Measurements from ENCODE around the gene SH3PXD2B.

GRCh38 chr5:172436879-172437369 is 17.4 kb downstream of the SH3PXD2B start:
- TF ChIP-seq TAF1 (IDR thresholded peaks at IDR 0.05; ENCODE audit: borderline replicate concordance, insufficient read depth, low read length) (no peak), SIN3A (IDR thresholded peaks at IDR 0.05; ENCODE audit: borderline replicate concordance, insufficient read depth, low read length) (no peak), POLR2AphosphoS5 (IDR thresholded peaks at IDR 0.05; ENCODE audit: low read depth, low read length) (no peak), REST (IDR thresholded peaks at IDR 0.05; ENCODE audit: insufficient read depth in 1 of 2, low read depth in 2 of 2, low read length in 2 of 2) (no peak), FOXP2 (optimal IDR thresholded peaks at IDR 0.05; ENCODE audit: borderline replicate concordance, extremely low read depth, extremely low read length, insufficient read depth) (no peak)

All from PFSK-1 (cell line).